ENCODE measurements around the gene IL18R1.

IL18R1 gene

DNA sequence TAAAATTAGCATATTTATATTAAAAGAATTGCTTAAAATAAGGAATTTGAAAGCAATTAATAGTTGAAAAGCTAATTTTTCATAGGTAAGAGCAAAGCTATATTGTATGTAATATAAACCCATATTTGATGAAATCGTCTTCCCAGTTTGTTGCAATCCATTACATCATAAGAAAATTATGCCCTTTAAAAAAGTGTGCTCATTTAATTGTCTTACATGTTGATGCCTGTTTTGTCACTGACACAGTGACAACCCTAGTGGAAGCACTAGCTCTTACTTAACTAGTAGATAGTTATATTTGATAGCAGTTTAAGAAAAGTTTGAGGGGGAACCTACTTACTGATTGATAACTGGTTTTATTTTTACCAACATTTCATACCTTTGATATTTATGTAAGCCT, 37.3 kb downstream of the IL18R1 start:
- DNase-seq, result no peak

DNA sequence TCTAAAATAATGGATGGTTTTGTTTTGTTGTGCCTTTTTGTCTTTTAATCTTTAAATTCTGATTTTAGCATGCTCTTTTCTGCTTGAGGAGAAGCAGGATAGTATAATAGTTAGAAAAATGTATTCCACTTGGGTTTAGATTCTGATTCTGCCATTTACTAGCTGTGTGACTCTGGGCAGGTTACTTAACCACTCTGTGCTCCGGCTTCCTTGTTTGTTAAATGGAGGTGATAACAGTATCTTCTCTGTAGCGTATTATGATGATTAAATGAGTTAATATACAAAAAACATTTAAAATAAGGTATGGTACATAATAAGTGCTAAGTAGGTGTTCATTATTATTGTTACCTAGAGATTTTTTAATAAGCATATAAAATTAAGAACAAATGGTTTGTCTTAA, 40.4 kb downstream of the IL18R1 start:
- DNase-seq, result no peak

DNA sequence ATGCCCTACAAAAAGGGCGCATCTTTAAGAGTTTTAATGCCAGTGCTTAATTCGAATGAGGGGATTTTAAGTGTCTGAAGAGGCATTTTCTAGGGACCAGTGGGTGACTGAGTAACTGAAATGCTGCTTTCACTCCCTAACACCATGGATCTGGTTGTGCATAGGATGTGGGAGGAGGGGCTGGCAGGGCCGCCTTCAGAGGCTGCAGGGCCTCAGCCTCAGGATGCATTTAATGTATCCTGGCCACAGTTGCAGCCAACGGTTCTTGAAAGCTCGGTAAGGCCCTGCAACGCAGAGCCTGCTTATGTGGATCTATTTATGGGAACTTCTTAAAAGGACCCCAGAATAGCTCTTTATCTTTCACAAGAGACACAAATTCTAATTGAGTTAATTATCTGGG, 41.6 kb downstream of the IL18R1 start:
- DNase-seq, result no peak

DNA sequence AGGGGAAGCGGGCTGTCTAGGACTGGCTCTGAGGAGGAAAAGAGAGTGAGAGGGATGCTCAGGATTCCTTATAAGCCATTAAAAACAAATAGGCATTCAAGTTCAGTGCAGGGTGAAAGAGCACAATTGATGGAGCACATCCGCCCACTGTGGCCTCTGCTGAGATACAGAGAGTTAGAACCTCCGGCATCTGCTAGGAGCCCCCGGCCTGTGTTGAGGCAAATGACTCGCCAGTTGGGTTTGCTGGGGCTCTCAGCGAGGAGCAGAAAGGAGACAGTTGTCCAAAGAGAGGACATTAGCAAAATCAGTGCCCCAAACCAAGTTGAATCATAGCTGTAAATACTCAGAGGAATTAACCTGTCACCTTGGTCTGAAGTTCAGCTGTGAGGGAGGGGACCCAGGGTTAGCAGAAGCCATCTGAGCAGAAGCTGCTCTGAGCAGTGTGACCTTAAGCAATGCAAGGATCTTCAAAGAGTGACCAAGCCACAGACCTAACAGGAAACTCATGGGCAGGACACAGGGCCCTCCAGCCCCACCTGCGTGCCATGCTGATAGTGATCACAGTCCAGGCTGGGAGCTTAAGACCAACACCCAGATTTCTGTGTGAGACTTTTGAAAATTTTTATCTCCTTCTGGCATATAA, 44.0 kb downstream of the IL18R1 start:
- DNase-seq, result no peak

DNA sequence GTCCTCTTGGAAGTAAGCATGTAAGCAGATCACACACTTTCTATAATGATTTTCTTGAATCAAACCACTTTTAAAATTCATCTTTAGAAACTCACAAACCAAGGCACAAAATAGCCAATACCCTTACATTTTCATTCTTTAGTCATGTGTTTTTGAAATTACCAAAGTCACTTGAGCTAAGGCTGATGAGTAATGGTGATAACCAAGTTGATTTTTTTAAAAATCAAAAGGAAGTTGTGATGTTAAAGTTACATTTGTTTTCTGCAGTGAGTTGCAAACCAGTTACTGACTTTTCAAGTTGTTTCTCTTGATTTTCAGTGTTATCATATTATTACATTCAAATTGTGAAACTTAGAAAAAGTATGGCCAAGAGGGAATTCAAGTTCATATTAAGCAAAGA, 45.9 kb downstream of the IL18R1 start:
- DNase-seq, result no peak

DNA sequence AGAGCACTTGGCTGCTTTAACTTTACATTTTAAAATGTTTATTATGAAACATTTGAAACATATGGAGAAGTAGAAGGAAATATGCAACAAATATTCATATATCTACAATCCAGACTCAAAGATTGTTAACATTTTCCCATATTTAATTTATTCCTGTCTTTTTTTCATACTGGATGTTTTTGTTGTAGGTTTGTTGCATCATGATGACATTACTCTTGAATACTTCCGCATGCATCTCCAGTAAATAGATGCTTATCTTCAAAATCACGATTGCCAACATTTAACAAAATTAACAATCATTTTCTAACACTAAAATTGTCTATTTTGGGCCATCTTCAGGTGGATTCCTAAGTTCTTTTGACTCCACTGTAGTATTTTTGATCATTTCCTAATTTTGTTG, 46.3 kb downstream of the IL18R1 start:
- no peak for DNase-seq

DNA sequence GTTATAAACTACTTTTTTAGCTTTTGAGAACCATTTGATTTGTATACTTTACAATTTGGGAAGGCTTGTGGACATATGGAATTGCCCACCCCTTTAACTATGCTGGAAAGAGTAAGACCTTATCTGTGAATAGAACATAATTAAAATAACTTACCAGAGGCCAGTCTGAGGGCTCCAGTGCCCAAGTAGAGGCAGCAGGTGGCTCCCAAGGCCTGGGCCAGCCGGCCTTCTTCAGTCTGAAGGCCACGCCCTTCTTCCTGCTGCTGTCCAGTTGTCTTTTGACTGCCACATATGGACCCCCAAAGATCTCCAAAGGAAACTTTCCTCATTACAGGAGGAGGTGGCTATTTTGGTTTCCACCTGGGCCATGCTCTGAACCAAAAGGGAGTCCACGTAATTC, 55.4 kb downstream of the IL18R1 start:
- DNase-seq, result no peak

DNA sequence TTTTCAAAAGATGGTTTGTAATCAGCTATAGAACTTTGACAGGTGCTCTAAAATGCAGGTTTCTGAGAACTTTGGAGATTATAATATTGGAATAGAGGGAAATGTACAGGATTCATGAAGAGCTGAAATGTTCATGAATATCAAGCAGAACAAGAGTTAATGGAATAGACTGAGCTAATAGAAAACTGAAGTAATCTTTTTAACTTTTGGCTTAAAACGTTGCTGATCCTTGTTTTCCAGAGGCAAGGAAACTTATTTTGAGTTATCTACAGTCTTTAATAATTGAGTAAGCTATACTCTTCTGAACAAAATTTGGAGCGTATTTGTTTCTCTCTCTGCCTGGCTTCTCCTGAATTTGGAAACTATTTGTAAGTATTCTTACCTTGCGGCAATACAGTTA, 56.6 kb downstream of the IL18R1 start:
- DNase-seq, result no peak

DNA sequence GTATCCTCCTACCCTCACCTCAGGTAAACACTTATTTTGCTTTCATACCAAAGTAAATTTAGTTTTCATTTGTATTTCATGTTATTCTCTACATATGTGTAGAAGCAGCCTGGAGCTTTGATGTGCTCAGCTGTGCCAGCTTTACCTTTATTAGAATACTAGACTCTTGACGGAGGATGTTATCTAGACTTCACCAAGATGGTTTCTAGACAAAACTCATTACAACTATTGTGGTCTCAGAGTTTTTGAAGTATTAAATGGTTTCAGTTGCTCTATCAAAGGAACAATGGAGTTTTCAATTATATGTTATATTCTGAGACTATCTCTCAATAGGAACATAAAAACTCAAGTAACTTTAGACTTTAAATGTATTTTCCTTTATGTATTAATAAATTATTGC, 62.4 kb downstream of the IL18R1 start:
- DNase-seq, result no peak

DNA sequence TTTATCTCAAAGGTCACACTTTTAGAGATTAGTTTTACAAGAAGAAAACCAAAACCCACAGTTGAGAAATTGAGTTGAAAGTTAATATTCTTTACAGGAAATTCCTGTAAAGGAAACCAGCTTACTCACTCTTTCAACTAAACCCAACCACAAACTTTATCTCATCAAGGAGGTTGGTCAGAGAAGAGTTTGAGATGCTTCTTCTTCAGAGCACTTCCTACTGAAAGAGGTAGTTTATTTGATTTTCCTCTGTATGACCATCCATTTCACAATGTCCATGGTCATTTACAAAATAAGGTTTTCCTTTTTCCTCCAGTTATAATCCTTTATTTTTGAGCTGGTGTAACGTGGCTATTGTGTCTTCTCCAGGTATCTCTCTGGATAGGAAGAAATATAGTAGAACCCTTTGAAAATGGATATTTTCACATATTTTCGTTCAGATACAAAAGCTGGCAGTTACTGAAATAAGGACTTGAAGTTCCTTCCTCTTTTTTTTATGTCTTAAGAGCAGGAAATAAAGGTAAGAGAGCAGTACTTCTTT, 62.9 kb downstream of the IL18R1 start:
- DNase-seq, result no peak

DNA sequence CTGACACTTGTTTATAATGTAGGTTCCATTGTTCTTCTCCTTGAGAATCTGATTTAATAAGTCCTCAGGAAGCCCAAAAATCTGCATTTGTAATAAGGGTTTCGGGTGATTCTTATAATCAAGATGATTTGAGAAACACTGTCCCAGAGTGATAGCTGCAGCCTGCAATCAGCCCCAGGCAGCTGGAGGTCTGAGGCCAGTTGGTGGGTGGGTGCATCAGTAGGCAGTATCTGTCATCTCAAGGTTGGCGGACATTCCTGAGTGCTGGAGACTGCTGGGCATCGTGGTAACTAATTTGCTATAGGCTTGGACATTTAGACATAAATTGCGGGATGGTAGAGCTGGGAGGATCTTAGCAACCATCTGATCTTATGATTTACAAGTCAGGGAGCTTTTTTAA, 64.7 kb downstream of the IL18R1 start:
- DNase-seq, result no peak

DNA sequence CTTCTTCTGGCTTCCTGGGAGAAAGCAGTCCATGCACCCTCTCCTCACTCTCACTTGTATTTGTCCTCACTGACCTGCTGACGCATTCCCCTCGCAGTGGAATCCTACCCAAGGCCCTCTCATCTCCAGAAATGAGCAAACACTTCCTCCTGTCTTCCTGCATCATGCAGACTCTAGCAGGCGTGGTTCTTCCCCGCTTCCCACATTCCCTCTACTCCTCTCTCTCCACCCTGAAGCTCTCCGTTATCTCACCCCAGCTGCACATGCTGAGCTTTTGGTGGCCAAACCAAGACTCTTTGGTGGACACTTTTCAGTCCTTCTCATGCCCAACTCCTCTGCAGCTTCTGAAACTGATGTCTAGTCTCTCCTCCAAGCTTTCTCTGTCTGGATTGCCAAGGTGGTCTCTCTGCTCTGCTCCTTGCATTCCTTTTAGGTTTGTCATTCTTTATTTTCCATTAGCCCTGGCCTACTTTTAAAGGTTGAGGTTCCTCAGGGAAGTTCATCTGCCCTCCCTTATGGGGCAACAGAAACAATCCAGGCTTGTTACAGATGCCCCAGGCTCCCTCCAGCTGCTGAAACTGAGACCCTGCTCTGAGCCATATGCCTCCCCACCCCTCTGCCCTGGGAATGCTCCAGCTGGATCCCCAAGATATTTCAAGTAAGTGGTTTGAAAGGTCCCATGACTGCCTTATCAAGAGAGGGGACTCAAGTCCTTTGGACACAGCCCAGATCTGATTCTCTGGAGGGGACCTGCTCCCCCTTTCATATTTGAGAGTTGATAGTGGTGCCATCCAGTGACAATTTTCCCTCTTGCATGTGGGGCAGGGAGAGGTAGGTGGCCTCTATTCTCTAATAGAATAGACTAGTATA, 66.5 kb downstream of the IL18R1 start:
- no peak for DNase-seq

DNA sequence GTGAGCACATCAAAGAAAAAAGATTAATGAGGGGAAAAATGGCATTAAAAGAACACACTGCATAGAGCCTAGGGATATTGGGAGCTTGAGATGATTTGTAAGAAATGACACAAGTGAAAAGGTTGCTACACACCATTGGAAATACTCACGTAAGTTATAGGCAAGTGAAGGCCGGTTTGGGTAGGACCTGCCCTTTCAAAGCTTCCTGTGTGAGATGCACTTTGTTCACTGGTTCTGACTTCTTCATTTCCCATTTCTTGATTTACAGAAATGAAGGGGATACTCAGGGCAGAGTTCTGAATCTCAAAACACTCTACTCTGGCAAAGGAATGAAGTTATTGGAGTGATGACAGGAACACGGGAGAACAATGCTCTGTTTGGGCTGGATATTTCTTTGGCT, 67.3 kb downstream of the IL18R1 start, which contains the start of gene IL18RAP:
TSS of gene IL18RAP (plus strand) at position 251 of the 400 bp plus-strand sequence. CDS start at position 369, 118 bp downstream.
- no peak for DNase-seq

DNA sequence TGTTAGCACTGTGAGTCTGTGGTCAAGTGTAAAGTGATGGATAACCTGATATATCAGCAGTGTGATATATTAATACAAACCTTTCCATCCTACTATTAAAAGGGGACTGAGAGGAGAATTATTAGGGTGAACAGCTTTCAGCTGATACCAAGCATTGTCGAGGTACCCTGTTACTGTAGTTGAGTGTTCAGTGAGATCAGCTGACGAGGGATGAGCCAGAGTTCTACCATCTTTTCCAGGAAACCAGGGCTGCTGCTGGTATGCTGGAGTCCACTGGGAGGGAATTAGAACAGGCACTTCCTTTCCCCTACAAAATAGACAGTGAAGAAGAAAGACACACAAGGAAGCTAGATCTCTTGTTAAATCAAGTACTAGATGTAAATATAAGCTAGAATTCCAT, 67.8 kb downstream of the IL18R1 start:
- no peak for DNase-seq

DNA sequence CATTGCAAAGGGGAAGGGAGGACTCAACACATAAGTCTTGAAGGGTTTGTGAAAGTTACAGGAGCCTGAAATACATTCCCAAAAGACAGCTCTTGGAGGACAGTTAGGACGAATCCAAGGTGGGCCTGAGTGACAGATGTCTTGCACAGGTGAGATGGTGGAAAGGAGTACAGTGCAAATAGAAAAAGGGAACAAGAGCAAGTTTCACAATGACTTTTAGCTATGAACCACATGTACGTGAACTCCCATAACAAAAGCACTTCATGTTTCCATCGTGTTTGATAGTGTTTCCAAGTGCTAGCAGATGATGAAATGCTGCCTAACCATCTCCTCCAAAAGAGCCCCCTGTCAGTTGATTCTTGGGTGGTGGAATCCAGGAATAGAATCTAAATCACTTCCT, 69.2 kb downstream of the IL18R1 start:
- DNase-seq, result no peak

DNA sequence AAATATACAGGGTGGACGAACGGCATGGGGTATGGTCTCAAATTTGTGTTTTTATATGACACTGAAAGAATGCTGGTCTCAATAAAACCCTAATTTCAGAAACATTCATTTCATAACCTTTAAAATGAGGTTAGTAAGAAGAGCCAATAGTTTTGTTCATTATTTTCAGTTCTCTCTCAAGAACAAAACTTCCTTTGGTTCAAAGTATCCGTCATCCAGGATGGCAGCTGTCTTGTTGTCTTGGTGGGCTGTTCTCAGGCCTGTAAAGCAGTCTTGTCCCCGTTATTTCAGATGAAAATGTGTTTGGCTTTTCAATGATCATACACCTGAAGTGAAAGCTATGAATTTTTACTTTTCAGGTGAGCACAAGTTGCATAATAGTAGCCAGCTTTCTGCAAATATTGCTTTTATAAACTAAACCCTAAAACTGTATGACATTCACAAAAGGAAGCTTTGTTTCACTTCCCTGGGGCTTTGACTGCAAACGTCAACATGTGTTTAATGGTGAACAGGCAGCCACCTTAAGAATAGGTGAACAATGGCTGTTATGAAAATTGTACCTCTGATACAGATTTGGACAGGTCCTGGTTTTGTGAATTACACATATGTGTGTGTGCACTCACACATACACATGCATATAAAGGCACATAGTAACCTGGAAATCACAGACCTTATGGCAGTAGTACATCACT, 70.0 kb downstream of the IL18R1 start:
- no peak for DNase-seq

DNA sequence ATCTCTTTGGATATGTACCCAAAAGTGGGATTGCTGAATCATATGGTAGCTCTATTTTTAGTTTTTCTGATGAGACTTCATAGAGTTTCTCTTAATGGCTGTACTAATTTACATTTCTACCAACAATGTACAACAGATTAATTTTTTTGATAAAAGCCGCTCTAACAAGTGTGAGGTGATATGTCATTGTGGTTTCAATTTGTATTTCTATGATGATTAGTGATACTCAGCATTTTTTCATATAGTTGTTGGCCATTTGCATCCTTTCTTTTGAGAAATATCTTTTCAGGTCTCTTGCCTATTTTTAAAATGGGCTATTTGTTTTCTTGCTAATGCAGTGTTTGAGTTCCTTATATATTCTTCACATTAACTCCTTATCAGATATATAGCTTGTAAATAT, 71.7 kb downstream of the IL18R1 start:
- no peak for DNase-seq

DNA sequence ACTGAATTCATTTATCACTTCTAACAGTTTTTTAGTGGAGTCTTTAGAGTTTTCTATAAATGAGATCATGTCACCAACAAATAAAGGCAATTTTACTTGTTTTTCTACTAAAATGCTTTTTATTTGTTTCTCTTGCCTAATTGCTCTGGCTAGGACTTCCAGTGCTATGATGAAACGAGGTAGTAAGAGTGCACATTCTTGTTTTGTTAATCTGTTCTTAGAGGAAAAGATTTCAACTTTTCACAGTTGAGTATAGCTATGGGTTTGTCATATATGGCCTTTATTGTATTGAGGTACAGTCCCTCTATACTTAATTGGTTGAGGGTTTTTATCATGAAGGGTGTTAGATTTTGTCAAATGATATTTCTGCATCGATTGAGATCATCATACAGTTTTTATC, 73.0 kb downstream of the IL18R1 start:
- DNase-seq, result no peak

DNA sequence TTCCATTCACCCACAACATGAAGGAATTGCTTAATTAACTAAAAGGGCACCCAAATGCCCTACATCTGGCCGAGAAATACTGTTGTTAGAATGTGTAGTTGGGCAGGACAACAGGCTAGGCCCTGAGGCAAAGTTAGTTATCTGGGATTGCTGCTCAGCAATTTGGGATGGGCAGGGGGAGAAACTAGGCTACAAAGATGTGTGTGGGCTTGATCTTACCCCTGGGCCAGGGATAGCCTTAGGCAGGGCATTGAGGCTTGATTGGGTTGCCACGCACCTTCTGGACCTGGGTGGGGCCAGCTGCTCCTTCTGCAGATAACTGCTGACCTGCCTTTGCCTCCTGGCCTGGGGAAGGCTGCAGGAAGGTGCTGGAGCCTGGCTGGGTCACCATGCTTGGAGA, 76.8 kb downstream of the IL18R1 start:
- no peak for DNase-seq

DNA sequence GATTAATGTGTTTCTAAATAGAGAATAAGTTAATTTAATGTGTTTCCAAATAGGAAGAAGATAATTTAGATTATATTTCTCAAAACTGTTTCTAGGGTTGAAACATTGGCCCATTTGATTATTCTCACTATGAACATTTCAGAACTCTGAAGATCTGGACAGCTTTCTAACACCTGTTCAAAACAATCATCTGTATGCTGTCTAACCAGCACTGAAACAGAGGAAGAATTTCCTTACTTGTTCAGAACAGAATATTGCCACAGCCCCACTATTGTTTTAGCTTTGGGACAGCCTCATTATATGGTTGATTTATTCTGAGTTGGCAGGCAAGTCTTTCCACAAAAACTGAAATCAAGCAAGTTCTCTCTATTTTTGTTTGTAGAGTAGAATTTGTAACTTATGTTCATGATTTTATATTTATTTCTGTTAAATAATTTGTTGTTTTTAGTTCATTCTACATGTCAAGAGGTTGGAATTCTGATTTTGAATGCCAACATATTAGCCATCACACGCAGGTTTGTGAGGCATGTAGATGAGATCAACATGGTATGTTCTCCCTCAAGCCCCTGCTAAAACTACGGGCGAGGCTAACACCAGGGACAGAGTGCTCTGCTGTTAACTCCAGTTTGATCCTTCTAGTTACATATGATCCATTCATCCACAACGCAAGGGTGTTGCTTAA, 78.5 kb downstream of the IL18R1 start:
- DNase-seq, result no peak

DNA sequence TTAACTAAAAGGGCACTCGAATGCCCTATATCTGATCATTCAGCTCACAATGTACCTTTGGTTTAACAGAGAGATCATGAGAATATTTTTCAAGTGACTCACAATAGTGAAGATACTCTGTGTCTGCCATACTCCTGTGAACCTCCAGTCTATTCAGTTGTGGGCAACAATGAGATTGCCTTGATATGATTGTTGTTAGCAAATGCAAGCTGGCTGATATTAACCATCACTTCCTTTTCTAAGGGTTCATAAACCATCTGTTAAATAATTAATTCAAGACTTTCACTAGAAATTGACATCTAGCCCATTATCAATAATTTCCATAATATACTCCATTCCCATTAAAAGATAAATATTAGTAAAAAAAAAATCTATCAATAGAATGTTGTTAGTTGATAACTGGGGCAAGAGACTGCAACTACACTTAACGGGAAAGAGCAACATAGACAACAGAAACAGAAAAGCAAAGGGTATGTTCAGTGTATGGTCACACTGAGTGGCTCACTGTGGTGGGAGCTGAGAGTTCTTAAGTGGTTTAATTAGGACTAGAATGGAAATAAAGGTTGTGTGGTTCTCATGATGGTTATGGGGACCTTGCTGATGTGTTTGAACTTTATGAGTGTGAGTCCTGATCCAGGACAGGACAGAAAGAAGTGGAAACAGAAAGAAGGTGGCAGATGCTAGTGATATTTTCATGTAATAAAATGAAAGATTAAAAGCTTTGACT, 79.2 kb downstream of the IL18R1 start:
- no peak for DNase-seq

DNA sequence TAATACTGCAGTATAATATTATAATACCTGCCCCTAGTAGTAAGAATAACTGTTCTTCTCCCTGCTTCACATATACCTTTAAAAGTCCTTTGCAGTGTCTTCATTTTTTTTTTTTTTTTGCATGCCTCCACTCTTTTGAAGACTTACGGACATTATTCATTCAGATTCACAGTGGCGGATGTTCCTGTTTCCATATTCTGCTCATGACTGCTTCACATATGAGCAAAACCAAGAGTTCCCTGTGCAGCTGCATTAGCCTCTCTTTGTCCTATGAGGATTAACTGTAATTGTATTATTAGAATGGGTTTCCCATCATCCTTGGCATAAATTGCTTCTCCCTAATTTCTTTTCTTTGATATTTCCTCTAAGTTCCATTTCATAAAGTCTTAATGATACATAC, 80.1 kb downstream of the IL18R1 start:
- DNase-seq, result no peak

Data from femur (tissue), 1 donor.